K562 (cell line): ENCODE results near the gene ANKRD12. TPM values are rescaled to one million over a fixed set of nuclear protein-coding genes. Genes with fewer than 3 reads are reported as not detected.

ENCODE experiments used
- ATAC-seq: fragments of 200-7000 bp; cut with Tn5 transposase; 3 replicates; pipeline ENCODE4 v1.9.1; 2020; ENCODE audit warnings: moderate library complexity
- BruUV-seq: library from RNA; stranded (reverse); fragments of 400-500 nt; replicated peaks from 2 replicates; lab custom pipeline; 2021; lab: Mats Ljungman, UMichigan
- CTCF ChIA-PET: fragments of 300-600 bp; formaldehyde crosslinking; extraction: SDS; loops from one replicate; lab custom pipeline; 2021; ENCODE audit warnings: low intra/inter-chr PET ratio; lab: Yijun Ruan, JAX
- POLR2A ChIA-PET: fragments of 300-600, 350-650 bp; sonication (Branson Sonifier 250); formaldehyde crosslinking; extraction: SDS; loops from one replicate; lab custom pipeline; 2021; ENCODE audit warnings: antibody characterized with exemption, inconsistent platforms; lab: Yijun Ruan, JAX
- DNase-seq, 4 experiments: peaks; one replicate each; pipeline versions ENCODE4 v3.0.0 to v3.0.0-alpha.2; 2011 to 2018; ENCODE audit warnings: low spot score in 3 of 4, mixed read lengths in 3 of 4; ENCODE audit errors: extremely low read depth in 1 of 4
- FAIRE-seq: peaks from 2 replicates; lab custom pipeline; 2011; peaks lifted over from hg19 to GRCh38; lab: Jason Lieb, UNC
- H2AFZ ChIP-seq: 2 replicates; pipeline ENCODE4 v1.6.0; 2011; ENCODE audit warnings: low read depth, low read length, control low read depth, inconsistent platforms
- H3K27ac ChIP-seq: fragments of 200-600 bp; 3 replicates; pipeline ENCODE4 v1.8.0; 2011; ENCODE audit warnings: low read depth, mild to moderate bottlenecking, control low read depth, inconsistent platforms, low read length, moderate library complexity, mixed read lengths; ENCODE audit errors: extremely low read depth
- H3K27me3 ChIP-seq, 2 experiments: fragments of 300-600 bp in 1 of 2; 2 replicates in 1 of 2; 3 replicates in 1 of 2; pipeline versions ENCODE4 v1.6.0 to v1.8.0; 2011; ENCODE audit warnings: inconsistent platforms in 2 of 2, low read length in 2 of 2, mild to moderate bottlenecking in 1 of 2, mixed read lengths in 1 of 2, moderate library complexity in 1 of 2; ENCODE audit not compliant: control insufficient read depth in 2 of 2, insufficient read depth in 2 of 2
- H3K36me3 ChIP-seq: fragments of 300-600 bp; 3 replicates; pipeline ENCODE4 v1.8.0; 2011; ENCODE audit warnings: mild to moderate bottlenecking, low read length, inconsistent platforms; ENCODE audit not compliant: control insufficient read depth, insufficient read depth
- H3K4me1 ChIP-seq, 2 experiments: fragments of 200-600 bp in 1 of 2; replicated peaks in 1 of 2; 2 replicates in 1 of 2; 3 replicates in 1 of 2; pipeline versions ENCODE4 v1.5.1 to v1.8.0; 2011; ENCODE audit warnings: inconsistent platforms in 2 of 2, low read length in 2 of 2, mild to moderate bottlenecking in 1 of 2, mixed read lengths in 1 of 2, moderate library complexity in 1 of 2; ENCODE audit not compliant: control insufficient read depth in 2 of 2, insufficient read depth in 2 of 2
- H3K4me2 ChIP-seq: 2 replicates; pipeline ENCODE4 v1.6.1; 2011; ENCODE audit warnings: low read length, control low read depth, inconsistent platforms, mixed read lengths; ENCODE audit not compliant: insufficient read depth
- H3K4me3 ChIP-seq: fragments of 200-600 bp; sonication (generic), shearing (Covaris generic); 2 replicates; pipeline ENCODE4 v1.5.1; 2016; ENCODE audit warnings: control low read depth, inconsistent platforms
- H3K79me2 ChIP-seq: fragments of 200-600 bp; 3 replicates; pipeline ENCODE4 v1.8.0; 2011; ENCODE audit warnings: low read length, inconsistent platforms; ENCODE audit not compliant: control insufficient read depth, insufficient read depth
- H3K9ac ChIP-seq, 2 experiments: 2 replicates each; pipeline versions ENCODE4 v1.6.0 to v1.6.1; 2011; ENCODE audit warnings: low read depth in 2 of 2, low read length in 2 of 2, control low read depth in 1 of 2, inconsistent platforms in 1 of 2, mild to moderate bottlenecking in 1 of 2, mixed read lengths in 1 of 2; ENCODE audit not compliant: insufficient read depth in 1 of 2
- H3K9me1 ChIP-seq: one replicate; pipeline ENCODE4 v1.6.0; 2011; ENCODE audit warnings: inconsistent platforms, mild to moderate bottlenecking, low read length, moderate library complexity; ENCODE audit not compliant: control insufficient read depth, insufficient read depth
- H3K9me3 ChIP-seq: replicated peaks from 2 replicates; pipeline ENCODE4 v1.5.1; 2011; ENCODE audit warnings: low read depth, low read length, inconsistent platforms; ENCODE audit not compliant: control insufficient read depth, insufficient read depth
- H4K20me1 ChIP-seq: replicated peaks from 2 replicates; pipeline ENCODE4 v1.6.1; 2011; ENCODE audit warnings: low read length, inconsistent platforms, mixed read lengths; ENCODE audit not compliant: control insufficient read depth, insufficient read depth
- MEIS2 ChIP-seq: fragments of 450-650 bp; IDR thresholded peaks from 2 replicates; pipeline ENCODE4 v1.6.1; 2014; ENCODE audit warnings: mild to moderate bottlenecking; ENCODE audit not compliant: partially characterized antibody
- NR1H2 ChIP-seq: sonication (generic); formaldehyde crosslinking; IDR thresholded peaks from 2 replicates; pipeline ENCODE4 v1.4.0; 2020; ENCODE audit warnings: mild to moderate bottlenecking, missing genetic modification reagents
- PBX2 ChIP-seq, 2 experiments: IDR thresholded peaks in 1 of 2; conservative IDR thresholded peaks in 1 of 2; 2 replicates each; pipeline ENCODE4 v1.6.1; 2016; ENCODE audit warnings: low read depth in 2 of 2, mild to moderate bottlenecking in 1 of 2, missing compliant biosample characterization in 1 of 2, missing genetic modification characterization in 1 of 2, moderate library complexity in 1 of 2
- PHB2 ChIP-seq: fragments of 450-650 bp; IDR thresholded peaks from 2 replicates; pipeline ENCODE4 v1.6.1; 2017; ENCODE audit warnings: low read depth
- PRPF4 ChIP-seq: fragments of 200-400 bp; formaldehyde crosslinking; IDR thresholded peaks from one replicate; pipeline ENCODE4 v1.6.1; 2017; ENCODE audit warnings: low read length, low read depth, mild to moderate bottlenecking; ENCODE audit not compliant: insufficient read depth, poor library complexity, severe bottlenecking
- SP2 ChIP-seq: IDR thresholded peaks from 2 replicates; pipeline ENCODE4 v1.6.1; 2011; ENCODE audit warnings: mild to moderate bottlenecking, low read depth, low read length, moderate library complexity; ENCODE audit not compliant: poor library complexity, severe bottlenecking; ENCODE audit errors: extremely low read depth
- WGBS: fragments of 100-300 bp; shearing (Covaris generic); methylation state at CpG from one replicate; pipeline ENCODE4 v1.1.6; 2016; ENCODE audit warnings: low coverage, mixed read lengths; ENCODE audit not compliant: insufficient coverage; ENCODE audit errors: missing lambda C conversion rate; 5-methylcytosine and 5-hydroxymethylcytosine counted together
- in situ Hi-C: fragments of 300-500 bp; cut with MboI; formaldehyde crosslinking; loops from 4 replicates; pipeline ENCODE4 v1.15.0; 2018; ENCODE audit warnings: inconsistent platforms, mixed read lengths
- intact Hi-C: fragments of 100-400 bp; cut with micrococcal nuclease; formaldehyde crosslinking; loops from 2 replicates; pipeline ENCODE4 v1.14.2; 2022
- polyA plus RNA-seq, 8 experiments: library from polyadenylated mRNA; depleted of rRNA in 4 of 8; stranded (reverse) in 5 of 8; unstranded in 3 of 8; fragments of >200 nt; fragmentation: Nextera tagmentation in 2 of 8; fragmentation: Illumina TruSeq in 1 of 8; extraction: Ambion mirVana in 2 of 8; extraction: Trizol in 1 of 8; gene quantifications; 2 replicates each; pipeline versions ENCODE4 v1.2.1 to v1.2.3, GENCODE V29; 2011 to 2014; ENCODE audit warnings: inconsistent platforms in 1 of 8, missing spikeins in 1 of 8
- total RNA-seq, 7 experiments: library from RNA; depleted of rRNA in 6 of 7; stranded (reverse); fragments of >200 nt in 6 of 7; fragmentation: Illumina TruSeq in 2 of 7; extraction: Trizol in 2 of 7; gene quantifications; 2 replicates each; pipeline versions ENCODE4 v1.2.1 to v1.2.3, GENCODE V29; 2011 to 2021; ENCODE audit warnings: low replicate concordance in 1 of 7
- TF ChIP-seq, protein P1 (sequence below): fragments of 450-650 bp; IDR thresholded peaks from 2 replicates; pipeline ENCODE4 v1.6.1; 2016

Gene ANKRD12
- total and polyA plus RNA-seq, 9 of the 15 experiments (the other 6 are each of a cell fraction or from before 2014, with no cell fraction given), result 6.6 to 28.2 (median 16.0) TPM

DNA sequence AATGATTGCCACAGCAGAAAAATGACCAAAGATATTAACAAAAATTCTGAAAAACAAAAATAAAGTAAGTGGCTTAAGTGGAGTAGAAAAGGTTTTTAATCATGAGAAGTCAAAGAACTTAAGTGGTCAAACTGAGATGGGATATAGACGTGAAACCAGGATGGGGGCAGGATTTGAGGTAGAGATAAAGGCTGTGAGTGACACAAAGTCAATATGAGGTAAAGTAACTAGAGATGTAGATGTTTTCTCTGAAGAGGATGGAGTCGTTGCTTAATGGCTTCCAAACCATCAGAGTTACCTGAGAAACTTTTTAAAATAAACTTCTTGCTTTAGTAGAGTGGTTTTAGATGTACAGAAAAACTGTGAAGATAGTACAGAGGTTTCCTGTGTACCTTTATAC is 21.2 kb downstream of the ANKRD12 start:
- BruUV-seq, result no TSS peak
- H3K4me2 ChIP-seq, result no peak overlapping the region
- CTCF ChIA-PET, result no interaction called here
- in situ Hi-C loops, result no loop called here
- TF ChIP-seq, protein P1, sequence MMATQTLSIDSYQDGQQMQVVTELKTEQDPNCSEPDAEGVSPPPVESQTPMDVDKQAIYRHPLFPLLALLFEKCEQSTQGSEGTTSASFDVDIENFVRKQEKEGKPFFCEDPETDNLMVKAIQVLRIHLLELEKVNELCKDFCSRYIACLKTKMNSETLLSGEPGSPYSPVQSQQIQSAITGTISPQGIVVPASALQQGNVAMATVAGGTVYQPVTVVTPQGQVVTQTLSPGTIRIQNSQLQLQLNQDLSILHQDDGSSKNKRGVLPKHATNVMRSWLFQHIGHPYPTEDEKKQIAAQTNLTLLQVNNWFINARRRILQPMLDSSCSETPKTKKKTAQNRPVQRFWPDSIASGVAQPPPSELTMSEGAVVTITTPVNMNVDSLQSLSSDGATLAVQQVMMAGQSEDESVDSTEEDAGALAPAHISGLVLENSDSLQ, result peak; percentile 83
- TF ChIP-seq PHB2 (no peak), PBX2 (CRISPR knock-in tag; IDR thresholded peaks at IDR 0.05; ENCODE audit: low read depth) (no peak), PBX2 (tag; conservative IDR thresholded peaks at IDR 0.05; ENCODE audit: low read depth) (0 out of 2 replicates have a peak, but pooled peaks have one; percentile 14), PRPF4 (no peak), NR1H2 (CRISPR knock-in tag) (no peak), SP2 (no peak), MEIS2 (peak; percentile 57)
- TF ChIP-seq, all 486 proteins: peak for 3
- Histone ChIP-seq H3K9me3 (0 out of 2 replicates have a peak, but pooled peaks cover 2% of the 10 kb centered on the region), H3K79me2 (peaks cover 86% of the 10 kb centered on the region), H3K4me1 (peaks cover 0 to 5% of the 10 kb centered on the region in 2 experiments; a peak in 1 of 5 replicates), H3K36me3 (0 out of 3 replicates have a peak, but pooled peaks cover 4% of the 10 kb centered on the region), H3K4me3 (no peak overlapping the region), H3K27ac (no peak overlapping the region), H3K9ac (no peak overlapping the region), H3K9me1 (no peaks in the 10 kb centered on the region), H2AFZ (no peak overlapping the region), H3K27me3 (no peaks in the 10 kb centered on the region), H4K20me1 (no peaks in the 10 kb centered on the region)
- no peak for FAIRE-seq
- WGBS, result 2% methylated on average over 2 of the region's 2 CpGs
- ATAC-seq, result no peak
- POLR2A ChIA-PET, result interaction anchor here (1.4 to 1.5 kb wide), 2 partner anchors 19 to 22 kb away, joined by 4 to 10 read pairs; no protein-coding TSS in a partner anchor
- DNase-seq, result no peak
- intact Hi-C loops, result no loop called here
